SIG-M5 (cell line): ENCODE results near the gene SORCS1.

Experiments
- DNase-seq: peaks from one replicate; lab custom pipeline; 2025; lab: John Stamatoyannopoulos, UW

The SORCS1 gene

GRCh38 chr10:106815427-106816043, 349.0 kb downstream of the SORCS1 start:
- DNase-seq: no peak

DNA sequence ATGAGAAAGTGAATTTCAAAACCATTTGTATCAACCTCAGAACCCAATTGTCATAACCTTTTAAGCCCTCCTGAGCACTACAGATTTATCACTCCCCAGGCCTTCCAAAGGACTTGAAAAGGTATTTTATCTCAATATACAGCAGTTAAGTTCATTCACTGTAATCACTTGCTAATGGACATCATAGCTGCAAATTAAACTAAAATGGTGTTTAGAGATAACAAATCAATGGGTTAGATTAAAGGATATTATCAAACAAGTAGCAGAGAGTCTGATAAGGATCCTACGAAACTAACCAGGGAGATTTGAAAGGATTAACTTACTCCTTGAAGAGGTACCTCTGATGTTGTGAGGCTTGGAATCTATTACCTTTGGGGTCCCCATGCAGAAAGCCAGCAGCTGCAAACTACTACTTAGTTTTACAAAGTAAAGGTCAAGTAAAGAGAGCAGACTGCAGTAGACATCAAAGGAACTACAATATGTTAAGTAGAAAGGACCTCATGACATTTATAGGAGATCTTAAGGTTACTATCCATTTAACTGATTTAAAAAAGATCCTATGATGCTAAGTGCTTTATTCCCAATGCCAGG, 359.4 kb downstream of the SORCS1 start:
- DNase-seq: no peak

DNA sequence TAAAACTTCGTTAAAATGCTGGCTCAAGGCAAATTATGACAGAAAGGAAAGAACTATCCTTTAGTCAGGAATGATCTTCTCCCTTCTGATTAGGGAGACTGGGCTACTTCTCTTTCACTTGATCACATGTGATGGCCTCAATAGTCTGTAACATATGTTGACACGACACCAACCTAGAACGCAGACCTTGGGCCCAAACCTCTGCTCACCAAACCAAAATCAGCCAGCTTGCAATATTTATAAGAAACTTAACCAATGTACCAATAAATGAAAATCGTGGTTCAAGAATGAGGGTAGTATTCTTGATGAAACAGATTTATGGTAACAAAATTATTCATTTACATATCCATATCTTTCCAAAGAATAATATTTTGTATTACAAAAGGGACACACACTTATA, 361.6 kb downstream of the SORCS1 start:
- no peak for DNase-seq

DNA sequence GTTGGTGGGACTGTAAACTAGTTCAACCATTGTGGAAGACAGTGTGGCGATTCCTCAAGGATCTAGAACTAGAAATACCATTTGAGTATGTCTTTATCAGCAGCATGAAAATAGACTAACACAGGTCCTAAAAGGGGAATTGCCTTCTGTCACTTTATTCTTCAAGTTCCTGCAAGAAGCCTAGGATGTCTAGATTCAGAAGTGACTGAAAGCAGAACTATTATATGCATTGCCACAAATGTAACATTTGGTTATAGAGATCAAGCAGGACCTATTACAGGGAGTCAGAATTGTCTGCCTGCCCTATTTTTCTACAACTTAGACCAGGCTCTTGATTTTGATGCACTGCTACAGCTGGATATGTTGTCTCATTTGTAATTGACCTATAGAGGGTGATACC, 364.7 kb downstream of the SORCS1 start:
- DNase-seq: no peak

- DNase-seq: no peak
Measured at GRCh38 chr10:106795619-106796018, 368.9 kb downstream of the SORCS1 start.

- DNase-seq: no peak
Measured at GRCh38 chr10:106793617-106794016, 370.9 kb downstream of the SORCS1 start.

GRCh38 chr10:106789623-106790022, 374.9 kb downstream of the SORCS1 start:
- DNase-seq: no peak

GRCh38 chr10:106788982-106789381, 375.5 kb downstream of the SORCS1 start:
- no peak for DNase-seq

- no peak for DNase-seq
Measured at GRCh38 chr10:106785528-106785927, 379.0 kb downstream of the SORCS1 start.

GRCh38 chr10:106780632-106781031, 383.9 kb downstream of the SORCS1 start:
- no peak for DNase-seq

GRCh38 chr10:106777841-106778240, 386.7 kb downstream of the SORCS1 start:
- DNase-seq: no peak

DNA sequence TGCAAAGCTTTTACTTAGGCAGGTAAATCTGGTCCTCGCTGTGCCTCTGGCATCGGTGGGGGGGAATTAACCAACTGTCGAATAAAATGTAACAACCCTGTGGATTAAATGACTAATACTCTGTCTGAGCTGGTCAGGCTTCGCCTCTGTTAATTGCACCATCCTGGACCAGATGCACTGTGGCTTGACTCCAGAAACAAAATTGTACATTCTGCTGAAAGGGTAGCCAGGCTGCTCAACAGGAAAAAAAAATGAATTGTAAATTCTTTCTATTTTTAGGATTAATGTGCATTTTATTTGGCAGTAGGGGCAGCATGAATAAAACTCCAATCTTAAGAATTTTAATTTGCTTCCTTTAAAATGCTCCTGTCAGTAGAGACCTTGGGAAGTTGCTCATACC, 389.4 kb downstream of the SORCS1 start:
- no peak for DNase-seq

DNA sequence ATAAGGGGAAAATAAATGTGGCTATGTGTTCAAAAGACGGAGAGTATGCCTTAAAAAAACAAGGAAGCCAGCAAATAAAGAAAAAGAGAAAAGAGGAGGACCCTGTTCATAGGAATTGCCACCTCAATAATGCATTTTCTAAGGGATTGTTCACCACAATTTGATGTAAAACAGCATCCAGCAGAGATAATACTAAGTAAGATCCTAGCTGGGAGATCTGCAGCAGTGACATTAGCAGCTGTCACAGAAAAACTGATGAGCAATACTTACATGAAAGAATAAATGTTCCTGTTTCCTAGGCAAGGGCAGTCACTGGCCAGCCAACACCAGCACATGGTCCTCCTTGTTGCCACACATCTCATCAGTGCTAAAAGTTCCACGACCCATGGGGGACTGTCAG, 391.5 kb downstream of the SORCS1 start:
- no peak for DNase-seq

- DNase-seq: no peak
Measured at GRCh38 chr10:106771154-106771553, 393.4 kb downstream of the SORCS1 start.

DNA sequence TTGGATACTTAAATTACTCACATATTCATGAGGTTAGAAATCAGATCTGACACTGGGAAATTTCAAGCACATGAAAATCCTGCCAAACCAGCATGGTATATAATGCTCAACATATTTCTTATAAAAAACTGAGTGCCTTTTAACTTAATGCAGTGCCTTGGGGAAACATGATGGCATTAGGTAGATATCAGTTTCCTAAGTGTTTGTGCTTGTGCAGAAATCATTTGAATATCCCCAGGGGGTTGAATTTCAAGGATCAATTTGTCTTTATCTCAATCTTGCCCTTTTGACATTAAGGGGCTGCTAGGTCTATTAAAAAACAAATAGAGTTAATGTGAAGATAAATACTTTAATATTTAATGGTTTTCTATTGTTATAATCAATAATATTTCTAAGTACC, 396.3 kb downstream of the SORCS1 start:
- no peak for DNase-seq

DNA sequence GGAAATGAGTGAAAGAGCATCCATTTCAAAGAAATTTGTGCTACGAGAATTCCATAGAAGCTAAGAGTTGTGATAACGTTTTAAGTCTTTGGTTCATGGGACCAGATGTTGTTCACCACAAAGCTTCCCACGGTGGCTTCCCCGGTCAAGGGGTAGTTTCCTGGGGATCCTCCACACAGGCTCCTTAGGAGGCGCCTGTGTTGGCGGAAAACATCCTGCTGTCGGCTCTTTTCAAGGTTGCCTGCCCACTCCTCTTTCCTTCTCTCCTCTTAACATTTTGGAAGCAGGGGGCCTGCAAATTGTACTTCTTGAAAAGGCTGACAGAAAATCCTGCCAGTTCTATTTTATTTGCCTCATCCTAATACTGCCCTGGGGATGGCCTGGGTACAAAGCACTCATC, 398.6 kb downstream of the SORCS1 start:
- no peak for DNase-seq

GRCh38 chr10:106765241-106765754, 399.2 kb downstream of the SORCS1 start:
- DNase-seq: no peak

- no peak for DNase-seq
Measured at GRCh38 chr10:106764360-106764759, 400.1 kb downstream of the SORCS1 start.

DNA sequence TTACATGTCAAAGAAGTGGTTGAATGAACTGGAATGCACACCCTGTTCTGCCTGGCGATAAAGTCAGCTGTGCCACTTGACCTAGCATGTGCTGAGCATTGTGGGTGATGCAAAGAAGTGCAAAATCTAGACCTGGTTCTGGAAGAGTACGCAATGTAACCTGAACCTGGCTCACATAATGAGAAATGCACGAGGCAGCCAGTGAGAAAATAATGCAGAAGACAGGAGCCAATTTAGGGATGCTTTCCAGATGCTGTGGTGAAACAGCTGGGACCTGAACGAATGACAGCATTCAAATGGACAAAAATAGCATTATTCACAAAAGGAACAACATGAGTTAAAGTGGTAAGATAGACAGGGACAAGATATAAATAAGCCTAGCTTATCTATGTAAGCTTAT, 402.6 kb downstream of the SORCS1 start:
- DNase-seq: no peak

GRCh38 chr10:106757521-106757920, 407.0 kb downstream of the SORCS1 start:
- no peak for DNase-seq

DNA sequence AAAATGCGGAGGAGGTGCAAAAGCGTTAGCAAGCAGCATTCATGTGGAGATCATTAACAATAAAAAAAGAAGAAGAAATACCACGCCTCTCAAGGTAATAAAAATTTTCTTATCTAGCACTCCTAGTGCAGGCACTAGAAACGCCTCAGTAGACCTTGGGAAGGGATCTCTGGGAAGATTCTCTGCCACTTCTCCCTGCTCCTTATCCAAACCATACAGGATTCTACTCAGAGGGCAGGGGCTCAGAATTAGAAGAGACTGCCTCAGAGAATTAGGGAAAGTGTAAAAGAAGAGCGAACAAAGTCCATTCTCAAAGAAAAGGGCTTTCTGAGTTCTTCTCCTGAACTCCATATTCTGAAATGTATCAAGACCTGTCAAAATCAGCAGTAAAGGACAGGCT, 413.4 kb downstream of the SORCS1 start:
- no peak for DNase-seq

DNA sequence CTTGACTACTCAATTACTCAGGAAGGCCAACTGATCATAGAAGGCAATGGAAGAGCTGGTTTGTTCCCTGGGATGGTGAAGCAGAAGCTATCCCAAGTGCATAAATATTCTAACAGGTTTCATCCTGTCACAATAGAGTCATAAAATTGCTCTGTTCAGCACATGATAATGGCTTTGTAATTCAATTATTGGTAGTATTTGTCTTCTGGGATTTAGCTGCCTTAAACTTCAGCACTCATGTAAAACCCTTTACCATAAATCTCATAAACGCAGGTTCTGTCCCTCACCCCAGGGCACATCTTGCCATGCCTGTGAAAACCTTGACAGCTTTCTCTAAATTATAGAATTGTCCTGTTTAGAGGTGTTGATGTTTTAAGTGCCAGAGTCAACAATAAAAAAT, 417.6 kb downstream of the SORCS1 start:
- no peak for DNase-seq

DNA sequence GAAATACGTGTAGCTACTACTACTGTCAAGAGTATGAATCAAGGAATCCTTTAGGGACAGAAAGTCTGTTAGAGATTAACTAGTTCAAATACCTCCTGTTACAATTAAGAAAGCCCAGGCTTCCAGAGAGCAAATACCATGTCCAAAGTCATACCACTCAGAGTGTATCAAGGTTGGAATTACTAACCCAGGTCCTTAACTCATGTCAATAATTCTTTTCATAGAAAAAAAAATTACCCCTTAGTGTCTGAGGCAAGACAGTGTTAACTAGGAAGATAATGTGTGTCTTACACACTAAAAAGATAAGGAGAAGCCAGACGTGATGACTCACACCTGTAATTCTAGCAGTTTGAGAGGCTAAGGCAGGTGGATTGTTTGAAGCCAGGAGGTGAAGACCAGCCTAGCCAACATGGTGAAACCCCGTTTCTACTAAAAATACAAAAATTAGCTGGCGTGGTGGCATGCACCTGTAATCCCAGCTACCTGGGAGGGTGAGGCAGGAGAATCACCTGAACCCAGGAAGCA, 423.4 kb downstream of the SORCS1 start:
- DNase-seq: no peak

GRCh38 chr10:106740071-106740470, 424.4 kb downstream of the SORCS1 start:
- DNase-seq: no peak
